Natural killer cell treated with Interleukin-12 subunit alpha and Interleukin-12 subunit beta and Interleukin-15 and Interleukin-18, amount 100 ng/mL, for 72 hours (primary cell): ENCODE measurements around the gene ZNF77. TPM values are rescaled to one million over a fixed set of nuclear protein-coding genes. Genes with fewer than 3 reads are reported as not detected.
"Not testable (repeated sequence)": the region's sequence is repeated elsewhere in the genome, so short reads cannot be mapped to it uniquely, and the experiment has no call there.

ENCODE experiments used
- ATAC-seq, 2 donors: fragments of 150-1000 bp; cut with Tn5 transposase in 1 of 2; sonication (Bioruptor Pico), chemical (Tn5 transposase) in 1 of 2; 2 replicates each; pipeline ENCODE4 v1.10.0; 2021
- DNase-seq: peaks from one replicate; pipeline ENCODE4 v3.0.0; 2022; ENCODE audit warnings: low spot score
- H3K27ac Mint-ChIP-seq, 2 donors: 1 replicate in 1 of 2; 2 replicates in 1 of 2; pipeline ENCODE4 v1.8.0; 2022; ENCODE audit warnings: mixed read lengths in 2 of 2, mild to moderate bottlenecking in 1 of 2, moderate library complexity in 1 of 2
- H3K27me3 Mint-ChIP-seq, 2 donors: 1 replicate in 1 of 2; 2 replicates in 1 of 2; pipeline ENCODE4 v1.8.0; 2022; ENCODE audit warnings: mixed read lengths in 2 of 2
- H3K36me3 Mint-ChIP-seq: one replicate; pipeline ENCODE4 v1.8.0; 2022; ENCODE audit warnings: mixed read lengths
- H3K4me1 Mint-ChIP-seq, 2 donors: 1 replicate in 1 of 2; 2 replicates in 1 of 2; pipeline ENCODE4 v1.8.0; 2022; ENCODE audit warnings: low read depth in 2 of 2, mixed read lengths in 2 of 2, mild to moderate bottlenecking in 1 of 2
- H3K4me3 Mint-ChIP-seq: one replicate; pipeline ENCODE4 v1.8.0; 2022; ENCODE audit warnings: mixed read lengths
- H3K9me3 Mint-ChIP-seq: 2 replicates; pipeline ENCODE4 v1.8.0; 2022; ENCODE audit warnings: mixed read lengths
- total RNA-seq, 2 donors: library from RNA; stranded (reverse); gene quantifications; one replicate each; pipeline ENCODE4 v1.2.3, GENCODE V29; 2022

Gene ZNF77
- total RNA-seq, 2 donors from 2014 or later: 5.3 to 10.4 TPM

DNA sequence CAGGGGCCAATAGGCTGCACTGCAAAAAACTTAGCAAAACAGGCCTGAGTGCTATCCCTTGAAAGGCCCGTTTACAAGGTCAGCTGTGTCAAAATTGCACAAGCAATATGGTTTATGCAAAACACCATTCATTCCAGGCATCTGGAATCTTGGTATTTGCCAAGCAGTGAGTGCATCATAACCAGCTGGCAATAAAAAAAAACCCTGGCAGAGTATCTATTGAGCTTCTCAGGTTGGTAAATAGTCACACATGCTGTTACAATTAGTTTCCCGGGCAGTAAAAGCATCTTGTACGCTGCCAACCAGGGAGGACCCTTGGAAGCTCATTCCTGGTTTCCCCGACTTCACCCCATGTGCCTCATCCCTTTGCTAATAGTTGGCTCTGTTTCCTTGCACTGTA, 21.3 kb downstream of the ZNF77 start:
- Mint-ChIP-seq H3K4me3 (no peak overlapping the region), H3K4me1 (no peaks in the 10 kb centered on the region), H3K27me3 (no peaks in the 10 kb centered on the region), H3K36me3 (no peaks in the 10 kb centered on the region), H3K27ac (no peak overlapping the region), H3K9me3 (no peaks in the 10 kb centered on the region)
- DNase-seq (no peak), ATAC-seq (no peak)

DNA sequence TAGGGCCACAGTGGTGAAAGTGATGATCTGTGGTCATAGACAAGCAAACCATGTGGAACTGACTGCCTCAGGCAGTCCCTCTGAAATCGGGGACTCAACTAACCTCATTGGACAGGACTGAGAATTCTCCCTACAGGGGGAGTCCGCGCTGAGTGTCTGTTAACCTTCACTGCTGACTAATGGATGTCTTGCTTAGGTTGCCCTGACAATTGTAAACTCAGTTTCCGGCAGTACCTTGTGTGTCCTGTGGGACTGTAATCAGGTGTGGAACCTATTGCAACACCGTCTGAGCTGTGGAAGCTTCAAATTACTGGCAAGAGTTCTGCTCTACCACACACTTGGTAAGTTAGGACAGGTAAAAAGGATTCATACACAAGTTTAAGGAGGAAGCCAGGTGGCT, 21.8 kb downstream of the ZNF77 start:
- Mint-ChIP-seq H3K4me3 (no peak overlapping the region), H3K4me1 (no peaks in the 10 kb centered on the region), H3K27me3 (no peaks in the 10 kb centered on the region), H3K9me3 (no peaks in the 10 kb centered on the region), H3K36me3 (peaks cover 3% of the 10 kb centered on the region), H3K27ac (no peak overlapping the region)
- ATAC-seq (no peak), DNase-seq (no peak)

DNA sequence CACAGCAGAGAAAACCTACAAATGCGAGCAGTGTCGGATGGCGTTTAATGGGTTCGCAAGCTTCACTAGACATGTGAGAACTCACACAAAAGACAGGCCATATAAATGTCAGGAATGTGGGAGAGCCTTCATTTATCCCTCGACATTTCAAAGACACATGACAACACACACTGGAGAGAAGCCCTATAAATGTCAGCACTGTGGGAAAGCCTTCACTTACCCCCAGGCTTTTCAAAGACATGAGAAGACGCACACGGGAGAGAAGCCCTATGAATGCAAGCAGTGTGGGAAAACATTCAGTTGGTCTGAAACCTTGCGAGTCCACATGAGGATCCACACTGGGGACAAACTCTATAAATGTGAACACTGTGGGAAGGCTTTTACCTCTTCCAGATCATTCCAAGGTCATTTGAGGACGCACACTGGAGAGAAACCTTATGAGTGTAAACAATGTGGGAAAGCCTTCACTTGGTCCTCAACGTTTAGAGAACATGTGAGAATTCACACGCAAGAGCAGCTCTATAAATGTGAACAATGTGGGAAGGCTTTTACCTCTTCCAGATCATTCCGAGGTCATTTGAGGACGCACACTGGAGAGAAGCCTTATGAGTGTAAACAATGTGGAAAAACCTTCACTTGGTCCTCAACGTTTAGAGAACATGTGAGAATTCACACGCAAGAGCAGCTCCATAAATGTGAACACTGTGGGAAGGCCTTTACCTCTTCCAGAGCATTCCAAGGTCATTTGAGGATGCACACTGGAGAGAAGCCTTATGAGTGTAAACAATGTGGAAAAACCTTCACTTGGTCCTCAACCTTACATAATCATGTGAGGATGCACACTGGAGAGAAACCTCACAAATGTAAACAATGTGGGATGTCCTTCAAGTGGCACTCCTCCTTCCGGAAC, 27.2 kb downstream of the ZNF77 start:
- Mint-ChIP-seq H3K36me3 (peaks cover 24% of the 10 kb centered on the region), H3K27ac (no peak overlapping the region)

DNA sequence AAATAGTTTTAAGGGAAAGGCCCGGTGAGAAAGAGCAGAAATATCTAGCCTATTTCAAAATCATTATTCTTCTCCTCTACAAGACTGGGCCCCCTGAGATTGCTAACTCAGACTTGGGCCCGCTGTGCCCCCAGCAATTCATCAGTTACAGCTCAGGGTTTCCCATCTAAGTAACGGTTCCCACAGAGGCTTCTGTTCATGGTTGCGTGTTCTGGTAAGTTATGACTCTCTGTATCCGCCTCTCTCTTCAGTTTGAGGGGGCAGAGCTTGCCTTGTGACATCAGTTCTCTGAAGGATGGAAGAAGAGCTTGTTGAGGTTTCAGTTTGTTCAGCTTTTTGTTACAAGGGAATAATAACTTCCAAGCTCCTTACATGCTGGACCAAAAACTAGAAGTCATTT, 32.5 kb downstream of the ZNF77 start:
- no peak overlapping the region for H3K4me3 Mint-ChIP-seq
- peaks cover 5% of the 10 kb centered on the region for H3K9me3 Mint-ChIP-seq
- no peak overlapping the region for H3K27ac Mint-ChIP-seq
- H3K27me3 Mint-ChIP-seq: no peaks in the 10 kb centered on the region
- H3K4me1 Mint-ChIP-seq: peaks cover 6 to 8% of the 10 kb centered on the region in 2 donors
- H3K36me3 Mint-ChIP-seq: peaks cover 26% of the 10 kb centered on the region
- no peak for DNase-seq
- ATAC-seq: peak in 1 of 2 donors; percentile 49

More for the DNA sequence above, 27.2 kb downstream of the ZNF77 start:
- no peaks in the 10 kb centered on the region for H3K4me1 Mint-ChIP-seq
- ATAC-seq (no peak), DNase-seq (no peak)
- H3K27me3 Mint-ChIP-seq: no peaks in the 10 kb centered on the region
- H3K4me3 Mint-ChIP-seq: no peak overlapping the region
- H3K9me3 Mint-ChIP-seq: peaks cover 5% of the 10 kb centered on the region

DNA sequence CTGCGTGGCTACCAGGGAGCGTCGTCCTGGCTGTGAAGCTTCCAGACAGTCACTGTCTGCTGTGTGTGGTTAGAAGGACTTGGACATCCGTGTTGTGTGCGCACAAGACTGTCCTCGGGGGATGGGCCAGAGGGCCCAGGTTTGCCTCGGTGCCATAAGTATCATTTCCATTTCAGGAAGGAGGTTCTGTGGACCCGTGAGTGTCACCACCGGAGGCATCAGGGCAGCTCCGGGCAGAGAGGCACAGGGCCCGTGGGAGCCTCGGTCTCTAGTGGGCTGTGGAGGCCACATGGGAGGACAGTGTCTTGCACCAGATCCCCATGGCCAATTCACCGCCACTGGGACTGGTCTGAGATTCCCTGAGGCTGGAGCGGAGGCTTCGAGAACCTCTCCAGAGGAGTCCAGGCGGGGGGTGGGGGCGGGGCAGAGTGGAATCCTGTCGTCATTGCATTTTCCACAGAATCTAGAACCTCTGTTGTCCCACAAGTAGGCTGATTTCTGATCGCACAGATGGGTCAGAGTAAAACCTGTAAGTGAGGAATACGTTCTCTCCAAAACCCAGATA, 38.1 kb downstream of the ZNF77 start:
- DNase-seq (no peak), ATAC-seq (no peak)
- Mint-ChIP-seq H3K9me3 (no peaks in the 10 kb centered on the region), H3K4me1 (peaks cover 9 to 15% of the 10 kb centered on the region in 2 donors), H3K27ac (no peak overlapping the region), H3K4me3 (no peak overlapping the region), H3K36me3 (peaks cover 12% of the 10 kb centered on the region), H3K27me3 (no peaks in the 10 kb centered on the region)

DNA sequence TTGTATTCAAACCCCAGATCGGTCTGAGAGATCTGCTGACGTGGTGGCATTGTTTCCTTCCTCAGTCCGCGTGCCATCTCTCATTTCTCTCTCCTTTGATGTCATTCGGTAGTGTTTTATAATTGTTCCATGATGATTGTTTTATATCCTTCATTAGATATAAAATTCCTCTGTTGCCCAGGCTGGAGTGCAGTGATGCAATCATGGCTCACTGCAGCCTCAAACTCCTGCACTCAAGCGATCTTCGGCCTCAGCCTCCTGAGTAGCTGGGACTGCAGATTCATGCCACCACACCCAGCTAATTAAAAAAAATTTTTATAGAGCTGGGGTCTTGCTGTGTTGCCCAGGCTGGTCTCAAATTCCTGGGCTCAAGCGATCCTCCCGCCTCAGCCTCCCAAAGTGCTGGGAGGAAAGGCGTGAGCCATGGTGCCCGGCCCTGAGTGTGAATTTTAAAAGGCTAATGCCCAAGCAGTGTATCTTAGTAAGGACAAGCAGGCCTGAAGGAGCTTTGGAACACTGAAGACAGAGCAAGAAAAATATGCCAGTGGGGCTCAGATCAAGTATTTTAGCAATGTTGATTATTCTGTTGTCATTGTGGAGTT, 38.8 kb downstream of the ZNF77 start:
- H3K4me1 Mint-ChIP-seq: peaks cover 14 to 16% of the 10 kb centered on the region in 2 donors
- no peaks in the 10 kb centered on the region for H3K27me3 Mint-ChIP-seq
- no peak for ATAC-seq
- H3K9me3 Mint-ChIP-seq: no peaks in the 10 kb centered on the region
- no peak overlapping the region for H3K4me3 Mint-ChIP-seq
- peaks cover 11% of the 10 kb centered on the region for H3K36me3 Mint-ChIP-seq
- no peak for DNase-seq
- H3K27ac Mint-ChIP-seq: no peak overlapping the region

DNA sequence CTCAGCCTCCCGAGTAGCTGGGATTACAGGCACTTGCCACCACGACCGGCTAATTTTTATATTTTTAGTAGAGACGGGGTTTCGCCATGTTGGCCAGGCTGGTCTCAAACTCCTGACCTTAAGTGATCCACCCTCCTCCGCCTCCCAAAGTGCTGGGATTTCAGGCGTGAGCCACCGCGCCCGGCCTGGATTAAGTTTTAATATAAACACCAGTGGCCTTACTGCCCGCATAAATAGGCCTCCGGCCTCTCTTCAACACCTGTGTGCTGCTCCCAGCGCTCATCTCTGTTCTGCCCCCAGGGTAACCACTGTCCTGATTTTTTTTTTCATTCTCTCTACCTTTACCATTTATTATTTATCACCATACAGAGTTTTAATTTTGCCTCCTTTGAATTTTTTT, 41.4 kb downstream of the ZNF77 start:
- H3K9me3 Mint-ChIP-seq, H3K27me3 Mint-ChIP-seq, H3K27ac Mint-ChIP-seq, ATAC-seq, DNase-seq, H3K36me3 Mint-ChIP-seq, H3K4me3 Mint-ChIP-seq: not testable (repeated sequence)
- peaks cover 13 to 17% of the 10 kb centered on the region in 2 donors for H3K4me1 Mint-ChIP-seq

DNA sequence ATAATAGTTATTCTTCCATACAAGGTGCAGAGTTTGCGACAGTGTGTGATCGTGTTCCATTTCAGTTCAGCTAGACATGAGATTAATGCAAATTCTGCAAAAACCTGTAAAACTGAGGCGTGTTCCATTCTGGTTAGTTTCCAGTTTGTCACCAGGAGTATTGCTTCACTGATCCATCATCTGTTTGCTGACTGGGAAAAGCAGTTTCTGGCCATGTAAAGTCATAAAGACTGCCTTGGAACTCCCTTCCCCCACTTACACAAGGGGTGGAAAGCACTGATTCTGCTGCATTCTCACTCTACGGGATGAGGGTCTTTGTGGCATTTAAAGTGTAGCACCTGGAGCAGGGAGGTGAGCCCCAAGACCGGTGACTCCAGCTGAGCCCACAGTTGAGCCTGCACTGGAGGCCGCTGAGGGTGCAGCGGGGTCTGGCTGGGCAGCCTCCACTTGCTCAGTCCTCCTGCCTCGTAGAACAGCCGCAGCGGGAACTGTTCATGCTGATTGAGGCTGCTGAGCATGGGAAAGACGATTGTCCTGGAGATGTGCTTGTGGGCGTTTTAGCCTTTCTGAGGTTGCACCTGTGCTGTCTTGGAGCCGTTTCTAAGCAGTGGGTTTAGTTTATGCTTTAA, 42.1 kb downstream of the ZNF77 start:
- H3K36me3 Mint-ChIP-seq: no peaks in the 10 kb centered on the region
- H3K4me3 Mint-ChIP-seq: peak overlapping the region; percentile 96
- ATAC-seq: no peak
- H3K27me3 Mint-ChIP-seq: no peaks in the 10 kb centered on the region
- H3K27ac Mint-ChIP-seq: no peak overlapping the region
- peaks cover 13 to 17% of the 10 kb centered on the region in 2 donors for H3K4me1 Mint-ChIP-seq
- no peaks in the 10 kb centered on the region for H3K9me3 Mint-ChIP-seq
- DNase-seq: no peak

DNA sequence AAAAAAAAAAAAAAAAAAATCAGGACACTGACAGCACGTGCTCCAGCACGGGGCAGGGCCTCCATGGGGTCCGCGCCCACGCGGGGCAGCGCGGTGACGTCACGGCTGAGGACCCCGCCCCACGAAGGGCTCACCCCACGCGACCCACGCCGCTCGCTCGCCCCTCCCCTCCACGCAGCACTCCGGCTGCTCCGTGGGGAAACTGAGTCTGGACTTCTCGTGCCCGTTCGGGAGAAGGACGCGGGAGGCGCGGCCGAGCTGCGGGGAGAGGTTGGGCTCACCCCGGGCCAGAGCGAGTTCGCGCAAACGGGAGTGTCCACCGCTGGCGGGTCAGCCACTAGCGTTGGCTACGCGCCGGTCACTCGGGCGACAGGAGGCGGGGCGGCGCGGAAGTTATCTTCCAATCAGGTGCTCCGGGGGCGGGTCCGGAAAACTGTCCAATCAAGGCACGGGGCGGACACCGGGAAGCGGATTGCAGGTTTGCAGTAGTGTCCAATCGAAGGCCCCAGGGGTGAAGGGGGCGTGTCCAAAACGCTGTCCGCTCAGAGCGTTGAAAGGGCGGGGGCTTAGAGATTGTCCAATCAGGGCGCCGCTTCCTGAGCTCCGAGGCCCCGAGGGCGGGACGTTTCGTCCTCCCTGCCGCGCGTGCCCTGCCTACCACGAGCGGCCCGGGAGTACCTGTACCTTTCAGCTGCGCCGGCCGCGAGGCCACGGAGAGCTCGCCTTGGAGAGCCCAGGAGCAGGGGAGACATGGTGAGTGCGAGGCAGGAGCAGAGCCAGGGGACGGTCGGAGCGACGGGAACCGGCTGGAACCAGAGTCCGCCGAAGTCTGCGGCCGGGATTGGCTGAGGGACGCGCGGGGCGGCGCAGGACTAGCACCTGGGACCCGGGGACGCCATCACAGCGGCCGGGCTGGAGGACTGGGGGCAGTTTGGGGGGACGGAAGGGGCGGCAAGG, 44.2 kb downstream of the ZNF77 start, which contains the start of gene ZNF57:
TSS of gene ZNF57 (plus strand) at position 633 of the 957 bp plus-strand sequence. CDS start at position 751, 118 bp downstream.
- peak; percentile 99 for ATAC-seq
- peak within 1 kb of the TSS; percentile 77 to 92 for H3K27ac Mint-ChIP-seq
- no peaks in the 10 kb centered on the region for H3K27me3 Mint-ChIP-seq

DNA sequence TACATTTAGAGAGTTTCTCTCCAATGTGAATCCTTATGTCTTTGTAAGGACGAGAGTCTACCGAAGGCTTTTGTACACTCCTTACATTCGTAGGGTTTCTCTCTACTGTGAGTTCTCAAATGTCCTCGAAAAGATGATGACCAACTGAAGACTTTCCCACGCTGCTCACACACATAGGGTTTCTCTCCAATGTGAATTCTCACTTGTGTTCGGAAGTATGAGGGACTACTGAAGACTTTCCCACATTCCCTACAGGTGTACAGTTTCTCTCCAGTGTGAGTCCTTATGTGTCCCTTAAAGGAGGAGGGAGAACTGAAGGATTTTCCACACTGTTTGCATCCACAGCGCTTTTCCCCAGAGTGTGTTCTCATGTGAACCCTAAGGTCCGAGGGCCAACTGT, 48.1 kb downstream of the ZNF77 start:
- H3K9me3 Mint-ChIP-seq: no peaks in the 10 kb centered on the region
- no peak overlapping the region for H3K27ac Mint-ChIP-seq
- no peak for ATAC-seq
- no peaks in the 10 kb centered on the region for H3K36me3 Mint-ChIP-seq
- H3K4me3 Mint-ChIP-seq: no peak overlapping the region
- peaks cover 7 to 10% of the 10 kb centered on the region in 2 donors for H3K4me1 Mint-ChIP-seq
- no peaks in the 10 kb centered on the region for H3K27me3 Mint-ChIP-seq
- DNase-seq: no peak

More for the DNA sequence above, 44.2 kb downstream of the ZNF77 start, which contains the start of gene ZNF57:
- Mint-ChIP-seq H3K4me1 (peaks cover 13% of the 10 kb centered on the region in 2 donors), H3K9me3 (no peaks in the 10 kb centered on the region), H3K4me3 (peak within 1 kb of the TSS; percentile 96), H3K36me3 (no peaks in the 10 kb centered on the region)
- DNase-seq: peak; percentile 100

DNA sequence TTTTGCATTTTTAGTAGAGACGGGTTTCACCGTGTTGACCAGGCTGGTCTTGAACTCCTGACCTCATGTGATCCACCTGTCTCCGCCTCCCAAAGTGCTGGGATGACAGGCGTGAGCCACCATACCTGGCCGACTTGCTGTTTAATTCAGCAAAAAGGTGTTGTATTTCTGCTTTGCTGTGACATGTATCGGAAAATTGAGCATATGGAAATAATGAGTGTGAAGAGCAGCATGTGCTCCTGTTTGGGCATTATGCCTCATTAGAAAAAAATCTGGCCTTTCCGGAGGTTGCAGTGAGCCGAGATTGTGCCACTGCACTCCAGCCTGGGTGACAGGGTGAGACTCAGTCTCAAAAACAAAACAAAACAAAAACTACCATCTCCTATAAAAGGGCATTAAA, 54.2 kb downstream of the ZNF77 start:
- H3K4me1 Mint-ChIP-seq, H3K27ac Mint-ChIP-seq, H3K9me3 Mint-ChIP-seq, H3K4me3 Mint-ChIP-seq, ATAC-seq, DNase-seq, H3K36me3 Mint-ChIP-seq, H3K27me3 Mint-ChIP-seq: not testable (repeated sequence)

DNA sequence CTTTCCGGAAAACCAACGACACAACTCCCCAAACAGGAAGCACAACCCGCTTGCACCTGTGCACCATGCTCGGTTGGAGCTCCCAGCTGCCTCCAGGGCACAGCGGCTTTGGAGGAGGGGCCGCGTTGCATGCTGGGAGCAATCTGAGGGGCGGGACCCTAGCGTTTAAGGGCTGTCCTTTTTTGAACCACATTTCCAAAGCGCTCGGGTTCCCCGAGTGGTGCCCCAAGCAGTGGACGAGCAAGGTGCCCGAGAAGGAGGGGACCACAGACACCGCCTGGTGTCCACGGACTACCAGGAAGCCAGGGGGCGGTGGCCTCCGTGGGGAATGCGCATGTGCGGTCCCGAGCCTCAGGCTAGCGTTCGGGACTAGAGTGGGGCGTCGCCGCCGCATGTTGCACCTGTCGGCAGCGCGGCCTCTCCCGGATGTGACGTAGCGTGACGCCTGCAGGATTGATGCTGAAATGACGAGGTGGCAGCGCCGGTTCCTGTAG, 56.0 kb downstream of the ZNF77 start:
- H3K4me1 Mint-ChIP-seq: peaks cover 5 to 7% of the 10 kb centered on the region in 2 donors
- peak; percentile 78 for DNase-seq
- peak overlapping the region; percentile 36 for H3K4me3 Mint-ChIP-seq

More for the DNA sequence above, 56.0 kb downstream of the ZNF77 start:
- ATAC-seq: peak; percentile 78 to 92
- no peaks in the 10 kb centered on the region for H3K36me3 Mint-ChIP-seq
- peaks cover 0 to under 1% of the 10 kb centered on the region in 2 donors for H3K27me3 Mint-ChIP-seq
- no peak overlapping the region for H3K27ac Mint-ChIP-seq
- H3K9me3 Mint-ChIP-seq: no peaks in the 10 kb centered on the region
